NCI-H526 (cell line): ENCODE measurements around the gene ORC6.

Source experiments
- DNase-seq, 2 experiments: peaks; one replicate each; lab custom pipeline; 2025; lab: John Stamatoyannopoulos, UW

Gene ORC6

GRCh38 chr16:46701615-46702014 is 12.2 kb downstream of the ORC6 start:
- no peak for DNase-seq

GRCh38 chr16:46702030-46702429 is 12.6 kb downstream of the ORC6 start:
- DNase-seq: no peak

- no peak for DNase-seq
Measured at GRCh38 chr16:46706642-46707041, 17.2 kb downstream of the ORC6 start.

- no peak for DNase-seq
Measured at GRCh38 chr16:46709469-46710005, 20.1 kb downstream of the ORC6 start.

- no peak for DNase-seq
Measured at GRCh38 chr16:46711106-46712058, 21.9 kb downstream of the ORC6 start.

GRCh38 chr16:46712911-46713310 is 23.5 kb downstream of the ORC6 start:
- DNase-seq: no peak

- no peak for DNase-seq
Measured at GRCh38 chr16:46713634-46714033, 24.2 kb downstream of the ORC6 start.

GRCh38 chr16:46714797-46715591 is 25.5 kb downstream of the ORC6 start:
- DNase-seq: no peak

GRCh38 chr16:46715769-46716305 is 26.4 kb downstream of the ORC6 start:
- DNase-seq: no peak

- no peak for DNase-seq
Measured at GRCh38 chr16:46717692-46718091, 28.2 kb downstream of the ORC6 start.

- no peak for DNase-seq
Measured at GRCh38 chr16:46718214-46718613, 28.8 kb downstream of the ORC6 start.

GRCh38 chr16:46719528-46719927 is 30.1 kb downstream of the ORC6 start:
- no peak for DNase-seq

GRCh38 chr16:46720619-46721018 is 31.2 kb downstream of the ORC6 start:
- no peak for DNase-seq

GRCh38 chr16:46721885-46722284 is 32.4 kb downstream of the ORC6 start:
- no peak for DNase-seq

GRCh38 chr16:46727184-46727583 is 37.7 kb downstream of the ORC6 start:
- no peak for DNase-seq

GRCh38 chr16:46727630-46728029 is 38.2 kb downstream of the ORC6 start:
- DNase-seq: no peak

- DNase-seq: no peak
Measured at GRCh38 chr16:46728806-46729205, 39.3 kb downstream of the ORC6 start.

GRCh38 chr16:46729326-46729995 is 40.0 kb downstream of the ORC6 start:
- DNase-seq: no peak

GRCh38 chr16:46730126-46730525 is 40.7 kb downstream of the ORC6 start:
- DNase-seq: no peak

- DNase-seq: no peak
Measured at GRCh38 chr16:46730801-46731690, 41.6 kb downstream of the ORC6 start.
